Muscle of leg (tissue), 11 donors: ENCODE data around the gene TECTB. TPM values are rescaled to one million over a fixed set of nuclear protein-coding genes. Genes with fewer than 3 reads are reported as not detected.
"Not testable (repeated sequence)": the region's sequence is repeated elsewhere in the genome, so short reads cannot be mapped to it uniquely, and the experiment has no call there.

Experiments
- DNase-seq: peaks from one replicate; pipeline ENCODE4 v3.0.0; 2013
- H3K27ac ChIP-seq: one replicate; pipeline ENCODE4 v1.5.1; 2013; ENCODE audit warnings: mild to moderate bottlenecking, low read length, control low read depth
- H3K27me3 ChIP-seq: one replicate; pipeline ENCODE4 v1.6.1; 2013; ENCODE audit warnings: low read length; ENCODE audit not compliant: control insufficient read depth, insufficient read depth
- H3K36me3 ChIP-seq: one replicate; pipeline ENCODE4 v1.6.1; 2013; ENCODE audit warnings: low read length; ENCODE audit not compliant: control insufficient read depth, insufficient read depth
- H3K4me1 ChIP-seq: one replicate; pipeline ENCODE4 v1.6.1; 2013; ENCODE audit warnings: low read length; ENCODE audit not compliant: control insufficient read depth, insufficient read depth
- H3K4me3 ChIP-seq: one replicate; pipeline ENCODE4 v1.5.1; 2013; ENCODE audit warnings: low read length, control low read depth
- H3K9me3 ChIP-seq: replicated peaks from 2 replicates; pipeline ENCODE4 v1.6.1; 2013; ENCODE audit warnings: low read depth, low read length; ENCODE audit not compliant: control insufficient read depth
- WGBS: methylation state at CpG from one replicate; pipeline ENCODE4 v1.1.5; 2013; ENCODE audit warnings: missing lambda C conversion rate; ENCODE audit not compliant: insufficient coverage; 5-methylcytosine and 5-hydroxymethylcytosine counted together
- polyA plus RNA-seq, 8 donors: library from polyadenylated mRNA; unstranded; fragments of 120-200 nt; gene quantifications; one replicate each; pipeline versions ENCODE4 v1.2.1 to v1.2.3, GENCODE V29; 2013; ENCODE audit warnings: inconsistent platforms in 1 of 8, low replicate concordance in 1 of 8; ENCODE audit not compliant: insufficient read length in 8 of 8, insufficient read depth in 1 of 8
- total RNA-seq: library from RNA; stranded (reverse); fragments of 120-200 nt; gene quantifications from one replicate; pipeline ENCODE4 v1.2.4, GENCODE V29; 2013

Gene TECTB
- total and polyA plus RNA-seq, 9 donors: 0.04 to 0.07 (median 0.05) TPM; not detected in 5

GRCh38 chr10:112247791-112248190 lies 35.4 kb upstream of the TECTB start:
- WGBS: no CpG with 5 or more reads among the region's 2 CpGs
- Histone ChIP-seq H3K36me3 (no peaks in the 10 kb centered on the region), H3K27ac (no peak overlapping the region), H3K4me3 (no peak overlapping the region), H3K4me1 (no peaks in the 10 kb centered on the region), H3K9me3 (peaks cover 4% of the 10 kb centered on the region), H3K27me3 (no peaks in the 10 kb centered on the region)
- DNase-seq: no peak

DNA sequence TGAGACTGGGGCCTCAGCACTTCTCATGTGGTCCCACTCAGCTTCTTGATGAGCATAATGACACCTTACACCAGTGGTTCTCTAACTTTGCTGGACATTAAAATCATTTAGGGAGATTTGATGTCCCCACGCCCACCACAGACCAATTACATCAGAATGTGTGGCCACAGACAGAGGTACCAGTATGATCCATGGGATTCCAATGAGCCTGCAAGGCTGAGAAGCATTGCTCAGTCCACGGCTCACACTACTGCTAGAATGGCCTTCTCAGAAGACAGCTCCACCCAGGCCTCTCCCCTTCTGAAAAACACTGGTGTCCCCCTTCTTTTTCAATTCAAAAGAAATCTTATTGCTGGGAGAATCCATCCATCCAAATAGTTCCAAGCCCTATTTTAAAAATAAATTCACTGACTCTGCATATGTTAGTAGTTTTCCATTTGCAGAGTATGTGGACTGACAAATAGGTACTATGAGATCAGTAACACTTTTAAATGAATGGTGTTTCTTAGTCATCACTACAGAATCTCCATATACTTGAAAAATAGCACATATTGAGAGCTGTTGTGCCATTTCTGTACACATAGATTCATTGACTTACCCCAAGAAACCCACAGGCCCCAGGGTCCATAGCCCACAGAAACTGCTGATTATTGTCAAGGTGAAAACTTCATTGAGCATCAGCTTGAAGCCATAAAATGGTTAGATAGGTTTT lies 34.5 kb upstream of the TECTB start:
- H3K9me3 ChIP-seq: peaks cover 4% of the 10 kb centered on the region
- WGBS: 75% methylated on average over 2 of the region's 2 CpGs
- no peak for DNase-seq

DNA sequence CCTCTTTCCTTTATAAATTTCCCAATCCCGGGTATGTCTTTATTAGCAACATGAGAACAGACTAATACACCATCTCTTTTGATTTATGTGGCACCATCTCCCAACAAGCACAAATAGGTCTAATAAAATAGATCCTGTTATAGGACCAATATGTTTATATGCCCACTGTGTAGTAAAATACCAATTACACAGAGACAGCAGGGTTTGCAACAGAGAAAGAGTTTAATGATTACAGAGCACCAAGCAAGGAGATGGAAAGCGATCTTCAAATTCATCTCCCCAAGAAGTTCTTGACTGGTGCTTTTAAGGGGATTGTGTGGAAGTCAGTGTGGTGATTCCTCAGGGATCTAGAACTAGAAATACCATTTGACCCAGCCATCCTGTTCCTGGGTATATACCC lies 33.5 kb upstream of the TECTB start:
- WGBS: no CpG with 5 or more reads among the region's 2 CpGs
- H3K9me3 ChIP-seq: peaks cover 4% of the 10 kb centered on the region

More for the DNA sequence above, 34.5 kb upstream of the TECTB start:
- H3K4me3 ChIP-seq: no peak overlapping the region
- no peaks in the 10 kb centered on the region for H3K36me3 ChIP-seq
- no peaks in the 10 kb centered on the region for H3K27me3 ChIP-seq
- H3K4me1 ChIP-seq: no peaks in the 10 kb centered on the region
- no peak overlapping the region for H3K27ac ChIP-seq

DNA sequence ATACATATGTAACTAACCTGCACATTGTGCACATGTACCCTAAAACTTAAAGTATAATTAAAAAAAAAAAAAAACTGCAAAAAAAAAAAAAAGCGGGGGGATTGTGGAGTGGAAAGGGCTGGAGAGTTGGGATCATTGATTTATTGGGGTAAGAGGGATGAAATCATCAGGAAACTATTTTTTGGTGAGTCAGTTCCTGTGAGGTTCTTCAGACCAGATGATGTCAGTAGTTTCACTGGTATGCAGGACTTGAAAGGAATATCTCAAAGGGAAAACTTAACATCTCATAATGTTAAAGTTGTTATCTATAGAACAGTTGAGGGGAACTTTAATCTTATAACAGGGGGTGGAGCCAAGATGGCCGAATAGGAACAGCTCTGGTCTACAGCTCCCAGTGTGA lies 32.6 kb upstream of the TECTB start:
- no peak for DNase-seq
- no peaks in the 10 kb centered on the region for H3K36me3 ChIP-seq
- peaks cover 4% of the 10 kb centered on the region for H3K9me3 ChIP-seq
- no peak overlapping the region for H3K4me3 ChIP-seq
- no peak overlapping the region for H3K27ac ChIP-seq
- H3K27me3 ChIP-seq: no peaks in the 10 kb centered on the region
- no peaks in the 10 kb centered on the region for H3K4me1 ChIP-seq
- WGBS: 100% methylated on average over 1 of the region's 2 CpGs

More for the DNA sequence above, 33.5 kb upstream of the TECTB start:
- DNase-seq: no peak
- no peaks in the 10 kb centered on the region for H3K36me3 ChIP-seq
- H3K4me3 ChIP-seq: no peak overlapping the region
- no peak overlapping the region for H3K27ac ChIP-seq
- no peaks in the 10 kb centered on the region for H3K27me3 ChIP-seq
- no peaks in the 10 kb centered on the region for H3K4me1 ChIP-seq

DNA sequence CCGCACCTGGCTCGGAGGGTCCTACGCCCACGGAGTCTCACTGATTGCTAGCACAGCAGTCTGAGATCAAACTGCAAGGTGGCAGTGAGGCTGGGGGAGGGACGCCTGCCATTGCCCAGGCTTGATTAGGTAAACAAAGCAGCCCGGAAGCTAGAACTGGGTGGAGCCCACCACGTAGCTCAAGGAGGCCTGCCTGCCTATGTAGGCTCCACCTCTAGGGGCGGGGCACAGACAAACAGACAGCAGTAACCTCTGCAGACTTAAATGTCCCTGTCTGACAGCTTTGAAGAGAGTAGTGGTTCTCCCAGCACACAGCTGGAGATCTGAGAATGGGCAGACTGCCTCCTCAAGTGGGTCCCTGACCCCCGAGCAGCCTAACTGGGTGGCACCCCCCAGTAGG lies 32.0 kb upstream of the TECTB start:
- not testable (repeated sequence) for H3K4me3 ChIP-seq, H3K9me3 ChIP-seq, H3K27ac ChIP-seq, H3K27me3 ChIP-seq, H3K36me3 ChIP-seq, H3K4me1 ChIP-seq, DNase-seq
- 58% methylated on average over 2 of the region's 9 CpGs for WGBS

GRCh38 chr10:112258407-112258806 lies 24.8 kb upstream of the TECTB start:
- Histone ChIP-seq H3K4me1 (no peaks in the 10 kb centered on the region), H3K27me3 (no peaks in the 10 kb centered on the region), H3K36me3 (no peaks in the 10 kb centered on the region), H3K4me3 (no peak overlapping the region), H3K27ac (no peak overlapping the region), H3K9me3 (no peaks in the 10 kb centered on the region)
- WGBS: 67% methylated on average over 1 of the region's 1 CpG
- no peak for DNase-seq

- Histone ChIP-seq H3K9me3 (no peaks in the 10 kb centered on the region), H3K36me3 (no peaks in the 10 kb centered on the region), H3K27me3 (no peaks in the 10 kb centered on the region), H3K4me3 (no peak overlapping the region), H3K4me1 (no peaks in the 10 kb centered on the region), H3K27ac (no peak overlapping the region)
- DNase-seq: no peak
Observed at GRCh38 chr10:112259688-112260087, 23.5 kb upstream of the TECTB start.

DNA sequence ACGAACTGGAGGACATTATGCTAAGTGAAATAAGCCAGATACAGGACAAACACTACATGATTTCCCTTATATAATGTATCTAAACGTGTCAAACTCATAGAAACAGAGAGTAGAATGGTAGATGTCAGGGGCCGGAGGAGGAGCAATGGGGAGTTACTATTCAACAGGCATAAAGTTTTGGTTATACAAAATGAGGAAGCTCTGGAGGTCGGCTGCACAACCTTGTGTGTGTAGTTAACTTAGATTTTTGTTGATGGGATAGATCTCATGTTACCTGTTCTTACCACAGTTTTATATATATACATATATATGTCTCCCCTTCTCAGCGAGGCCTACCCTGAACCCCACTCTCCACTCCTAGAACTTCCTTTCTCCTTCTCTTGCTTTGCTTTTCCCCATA lies 22.4 kb upstream of the TECTB start:
- WGBS: no CpG with 5 or more reads among the region's 5 CpGs
- no peaks in the 10 kb centered on the region for H3K36me3 ChIP-seq
- no peaks in the 10 kb centered on the region for H3K9me3 ChIP-seq
- H3K27me3 ChIP-seq: no peaks in the 10 kb centered on the region
- no peak overlapping the region for H3K4me3 ChIP-seq
- H3K4me1 ChIP-seq: no peaks in the 10 kb centered on the region
- no peak overlapping the region for H3K27ac ChIP-seq
- DNase-seq: no peak

- Histone ChIP-seq H3K4me3 (no peak overlapping the region), H3K27me3 (no peaks in the 10 kb centered on the region), H3K27ac (no peak overlapping the region), H3K4me1 (no peaks in the 10 kb centered on the region), H3K9me3 (no peaks in the 10 kb centered on the region), H3K36me3 (no peaks in the 10 kb centered on the region)
- WGBS: 64% methylated on average over 1 of the region's 4 CpGs
- DNase-seq: no peak
Observed at GRCh38 chr10:112261281-112261822, 21.8 kb upstream of the TECTB start.

DNA sequence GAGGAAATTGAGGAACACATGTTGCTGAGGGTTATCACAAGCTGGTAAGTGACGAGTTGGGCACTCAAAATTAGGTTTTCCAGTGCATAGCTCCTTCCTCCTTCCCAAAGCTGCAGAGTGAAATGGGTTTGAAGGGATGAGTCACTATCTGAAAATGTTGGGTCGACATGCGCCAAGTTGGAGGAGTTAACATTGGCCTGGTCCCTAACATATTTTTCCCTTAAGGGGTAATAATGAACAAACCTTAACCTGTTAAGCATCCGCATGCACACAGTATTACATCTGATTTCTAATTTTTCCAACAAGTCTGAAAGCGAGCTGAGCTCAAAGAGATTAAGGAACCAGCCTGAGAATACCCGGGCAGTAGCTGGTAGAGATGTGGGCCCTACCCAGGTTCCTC lies 20.7 kb upstream of the TECTB start:
- Histone ChIP-seq H3K36me3 (no peaks in the 10 kb centered on the region), H3K27me3 (no peaks in the 10 kb centered on the region), H3K9me3 (peaks cover 4% of the 10 kb centered on the region), H3K4me1 (no peaks in the 10 kb centered on the region), H3K27ac (no peak overlapping the region), H3K4me3 (no peak overlapping the region)
- WGBS: no CpG with 5 or more reads among the region's 6 CpGs
- no peak for DNase-seq

- Histone ChIP-seq H3K9me3 (peaks cover 5% of the 10 kb centered on the region), H3K27ac (no peak overlapping the region), H3K4me1 (no peaks in the 10 kb centered on the region), H3K4me3 (no peak overlapping the region), H3K27me3 (no peaks in the 10 kb centered on the region), H3K36me3 (no peaks in the 10 kb centered on the region)
- DNase-seq: no peak
- no CpG with 5 or more reads among the region's 2 CpGs for WGBS
Observed at GRCh38 chr10:112265745-112266144, 17.5 kb upstream of the TECTB start.
